GM12891 (cell line): Measurements from ENCODE around the gene GALM.
"Not testable (repeated sequence)": the region's sequence is repeated elsewhere in the genome, so short reads cannot be mapped to it uniquely, and the experiment has no call there.

Experiments used
- DNase-seq: peaks from one replicate; pipeline ENCODE4 v3.0.0; 2011; ENCODE audit warnings: low spot score; ENCODE audit not compliant: insufficient read length
- FAIRE-seq: peaks from 2 replicates; lab custom pipeline; 2011; peaks lifted over from hg19 to GRCh38; lab: Jason Lieb, UNC
- PAX5 ChIP-seq: IDR thresholded peaks from 2 replicates; pipeline ENCODE4 v1.6.1; 2011; ENCODE audit warnings: low read length, moderate library complexity, mild to moderate bottlenecking; ENCODE audit not compliant: insufficient read depth, severe bottlenecking
- POLR2A ChIP-seq: IDR thresholded peaks from 2 replicates; pipeline ENCODE4 v1.6.1; 2011; ENCODE audit warnings: low read depth, low read length, control low read depth
- POLR2AphosphoS5 ChIP-seq: IDR thresholded peaks from 2 replicates; pipeline ENCODE4 v1.6.1; 2011; ENCODE audit warnings: low read depth, low read length, control low read depth
- POU2F2 ChIP-seq: IDR thresholded peaks from 2 replicates; pipeline ENCODE4 v1.6.1; 2011; ENCODE audit warnings: low read depth, mild to moderate bottlenecking, control low read depth, low read length, moderate library complexity
- SPI1 ChIP-seq: IDR thresholded peaks from 2 replicates; pipeline ENCODE4 v1.6.1; 2011; ENCODE audit warnings: low read depth, low read length, control low read depth
- TAF1 ChIP-seq: IDR thresholded peaks from 2 replicates; pipeline ENCODE4 v1.6.1; 2011; ENCODE audit warnings: low read depth, low read length, control low read depth

Gene GALM

DNA sequence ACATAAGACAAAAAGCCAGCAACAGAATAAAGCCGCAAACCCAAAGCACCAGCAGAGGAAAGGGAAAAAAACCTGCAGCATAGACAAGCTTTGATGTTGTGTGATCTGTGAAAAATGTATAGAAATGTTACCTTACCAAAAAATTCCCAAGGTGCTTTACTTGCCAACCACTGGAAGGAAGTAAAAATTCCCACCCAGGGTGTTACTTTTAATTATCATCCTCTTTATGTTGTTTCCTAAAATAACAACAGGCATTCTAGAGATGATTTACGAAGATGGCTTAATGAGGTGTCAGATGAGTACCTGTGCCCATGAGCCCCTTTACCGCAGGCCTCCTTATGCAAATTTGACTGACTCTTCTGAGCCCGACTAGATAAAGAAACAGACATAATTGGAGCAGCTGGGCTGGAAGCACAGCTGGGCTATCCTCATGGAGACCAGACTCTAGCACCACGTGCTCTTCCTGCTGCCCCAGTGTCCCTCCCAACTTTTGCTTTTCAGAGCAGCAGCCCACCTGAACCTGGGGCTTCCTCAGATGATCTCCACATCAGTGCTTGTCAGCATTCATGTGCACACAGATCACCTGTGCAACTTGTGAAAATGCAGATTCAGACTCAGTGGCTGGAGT lies 43.8 kb downstream of the GALM start:
- no peak for TF ChIP-seq POLR2A
- TF ChIP-seq POU2F2, result peak; percentile 92
- FAIRE-seq, result peak; percentile 38
- no peak for DNase-seq

GRCh38 chr2:38711558-38711957 lies 45.6 kb downstream of the GALM start:
- peak; percentile 33 for FAIRE-seq
- DNase-seq, result no peak
- TF ChIP-seq TAF1 (no peak), PAX5 (no peak)

DNA sequence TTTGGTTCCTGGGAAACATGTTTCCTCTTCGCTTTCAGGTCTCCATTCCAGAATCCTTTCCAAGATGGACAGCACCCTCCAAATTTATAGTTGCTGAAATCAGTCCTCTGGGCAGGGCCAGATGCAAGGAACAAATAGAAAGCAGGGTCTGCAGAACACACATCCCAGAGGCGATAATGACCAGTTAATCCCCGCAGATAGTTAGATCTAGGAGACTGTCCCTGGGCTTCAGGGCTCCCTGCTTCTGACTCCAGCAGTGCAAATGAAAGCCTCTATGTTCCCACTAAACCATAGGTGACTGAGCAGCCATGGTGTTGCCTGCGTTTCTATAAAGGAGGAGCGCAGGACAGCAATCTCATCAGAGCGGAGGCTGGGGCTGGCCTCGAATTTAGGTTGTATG lies 46.5 kb downstream of the GALM start:
- DNase-seq (no peak), FAIRE-seq (no peak)
- TF ChIP-seq POU2F2 (no peak), POLR2A (no peak)

- TF ChIP-seq POU2F2 (no peak), SPI1 (no peak), TAF1 (no peak)
- FAIRE-seq, result no peak
Observed at GRCh38 chr2:38712871-38713270, 47.0 kb downstream of the GALM start.

DNA sequence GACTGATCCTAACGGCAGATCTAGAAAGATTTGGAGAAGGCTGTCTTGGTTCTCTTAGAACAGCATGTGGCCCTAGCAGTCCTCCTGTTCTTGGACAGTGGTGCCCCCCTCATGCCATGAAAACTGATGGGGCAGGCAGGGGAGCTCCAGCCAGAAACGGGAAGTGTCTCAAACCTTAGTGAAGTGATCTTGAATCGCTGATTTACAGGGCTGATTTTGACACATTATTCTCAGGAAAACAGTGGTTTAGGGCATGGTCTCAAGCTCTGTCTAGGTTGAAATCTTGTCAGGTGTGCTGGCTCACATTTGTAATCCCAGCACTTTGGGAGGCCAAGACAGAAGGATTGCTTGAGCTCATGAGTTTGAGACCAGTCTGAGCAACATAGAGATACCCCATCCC lies 47.4 kb downstream of the GALM start:
- no peak for FAIRE-seq
- no peak for DNase-seq
- TF ChIP-seq POLR2AphosphoS5, result no peak
- no peak for TF ChIP-seq POU2F2
- no peak for TF ChIP-seq POLR2A
- no peak for TF ChIP-seq TAF1
- peak; percentile 53; the same call in 1 of the 2 replicates for TF ChIP-seq SPI1
- no peak for TF ChIP-seq PAX5

More at GRCh38 chr2:38712871-38713270, 47.0 kb downstream of the GALM start:
- DNase-seq, result no peak

GRCh38 chr2:38714941-38715340 lies 49.0 kb downstream of the GALM start:
- FAIRE-seq, DNase-seq: not testable (repeated sequence)

- FAIRE-seq, result no peak
- no peak for TF ChIP-seq TAF1
- no peak for TF ChIP-seq POU2F2
- TF ChIP-seq POLR2AphosphoS5, result no peak
- no peak for TF ChIP-seq PAX5
- DNase-seq, result no peak
Observed at GRCh38 chr2:38716185-38716584, 50.3 kb downstream of the GALM start.

DNA sequence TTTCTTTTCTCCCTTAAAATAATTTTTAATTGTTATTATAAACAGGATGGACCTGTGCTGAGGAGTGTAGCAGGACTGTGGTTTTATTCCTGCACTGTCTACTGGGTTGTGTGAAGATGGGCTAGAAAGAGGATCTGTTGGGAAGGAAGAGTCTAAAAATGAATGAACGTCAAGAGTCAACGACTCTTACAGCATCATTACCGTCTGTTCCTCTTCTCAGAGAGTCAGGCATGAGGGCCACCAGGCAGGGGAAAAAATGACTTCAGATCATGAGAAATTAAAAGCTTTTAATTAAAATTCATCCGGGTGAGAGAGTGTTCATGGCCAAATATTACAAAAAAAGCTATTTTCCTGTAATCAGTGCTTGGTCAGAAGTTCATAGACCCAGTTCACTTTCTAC lies 52.7 kb downstream of the GALM start:
- no peak for DNase-seq
- no peak for FAIRE-seq
- TF ChIP-seq PAX5 (no peak), POLR2AphosphoS5 (no peak), TAF1 (no peak), SPI1 (no peak), POLR2A (no peak), POU2F2 (no peak)

DNA sequence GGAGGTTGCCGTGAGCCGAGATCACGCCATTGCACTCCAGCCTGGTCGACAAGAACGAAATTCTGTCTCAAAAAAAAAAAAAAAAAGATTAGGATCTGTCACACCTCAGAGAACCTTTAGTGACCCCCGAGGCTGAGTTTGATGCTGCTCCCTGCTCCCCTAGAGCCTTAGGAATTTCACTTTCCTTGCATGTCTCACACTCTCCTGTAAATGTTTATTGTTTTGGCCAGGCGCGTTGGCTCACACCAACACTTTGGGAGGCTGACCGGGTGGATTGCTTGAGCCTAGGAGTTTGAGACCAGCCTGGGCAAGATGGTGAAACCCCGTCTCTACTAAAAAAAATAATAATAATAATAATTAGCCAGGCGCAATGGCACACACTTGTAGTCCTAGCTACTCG lies 53.8 kb downstream of the GALM start:
- TF ChIP-seq POU2F2 (no peak), TAF1 (no peak), POLR2AphosphoS5 (no peak), PAX5 (no peak), POLR2A (no peak), SPI1 (no peak)
- FAIRE-seq (no peak), DNase-seq (no peak)

DNA sequence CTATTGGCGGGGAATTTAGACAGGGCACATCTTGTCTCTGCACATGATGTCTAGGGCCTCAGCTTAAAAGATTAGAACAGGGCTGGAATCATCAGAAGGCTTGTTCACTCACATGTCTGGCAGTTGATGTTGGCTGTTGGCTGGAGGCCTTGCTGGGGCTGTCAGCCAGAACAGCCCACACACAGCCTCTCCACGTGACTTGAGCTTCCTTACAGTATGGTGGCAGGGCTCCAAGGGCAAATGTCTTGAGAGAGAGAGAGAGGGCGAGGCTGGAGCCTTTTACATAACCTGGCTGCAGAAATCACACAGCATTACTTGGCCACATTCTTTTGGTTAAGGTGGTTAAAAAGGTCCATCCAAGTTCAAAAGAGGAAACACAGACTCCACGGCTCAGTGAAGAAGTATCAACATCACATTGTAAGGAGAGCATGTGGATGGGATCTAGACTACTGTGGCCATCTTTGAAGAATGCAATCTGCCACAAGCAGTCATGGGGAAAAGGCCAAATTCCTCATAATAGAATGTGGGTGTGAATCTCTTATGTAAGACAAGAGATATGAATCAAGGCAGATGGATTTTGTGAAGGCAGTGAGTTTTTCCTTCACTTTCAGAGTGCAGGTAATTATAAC lies 54.8 kb downstream of the GALM start:
- FAIRE-seq (peak; percentile 62), DNase-seq (no peak)
- no peak for TF ChIP-seq PAX5
- TF ChIP-seq SPI1, result peak; percentile 31; the same call in 1 of the 2 replicates
- no peak for TF ChIP-seq TAF1
- TF ChIP-seq POU2F2, result 0 out of 2 replicates have a peak, but pooled peaks have one; percentile 22
